Kasumi-1 (cell line): ENCODE measurements around the gene ABHD8.

Source experiments
- DNase-seq, 2 experiments: peaks; one replicate each; lab custom pipeline; 2025; lab: John Stamatoyannopoulos, UW

The ABHD8 gene

DNA sequence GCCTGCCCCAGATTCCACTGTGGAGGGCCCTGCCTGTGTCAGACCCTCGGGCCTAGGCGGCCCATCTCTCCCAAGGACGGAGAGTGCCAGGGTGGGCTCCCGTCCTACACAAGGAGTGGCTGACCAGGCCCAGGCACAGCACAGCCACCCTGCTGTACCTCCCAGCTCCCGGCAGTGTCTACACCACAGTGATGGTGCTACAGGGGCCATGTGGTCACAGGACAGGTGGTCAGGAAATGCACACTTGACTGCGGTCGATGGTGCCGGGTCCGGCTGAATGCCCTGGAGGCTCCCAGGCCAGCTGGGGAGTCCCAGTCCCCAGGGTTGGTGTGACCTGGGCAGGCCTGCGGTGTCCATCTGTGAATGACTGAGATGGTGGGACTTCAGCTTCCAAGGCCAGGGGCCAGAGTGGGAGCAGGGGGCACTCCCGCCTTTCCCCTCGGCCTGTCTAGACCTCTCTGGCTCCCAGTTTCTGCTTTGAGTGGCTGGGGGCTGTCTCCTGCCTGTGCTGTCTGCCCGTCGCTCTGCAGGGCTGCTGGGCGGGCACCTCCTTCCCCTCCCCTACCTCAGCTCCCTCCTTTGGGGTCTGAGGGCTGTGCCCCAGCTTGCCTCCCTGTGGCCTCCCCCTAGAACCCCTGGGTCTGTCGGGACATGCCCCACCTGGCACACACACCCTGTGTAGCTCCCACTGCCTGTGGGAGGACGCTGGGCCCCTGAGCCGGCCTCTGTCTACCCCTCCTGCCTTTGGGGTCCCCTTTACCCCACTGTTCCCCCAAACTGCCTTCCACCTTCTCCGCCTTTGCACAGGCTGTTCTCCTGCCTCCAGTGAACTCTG, 18.6 kb upstream of the ABHD8 start:
- no peak for DNase-seq

DNA sequence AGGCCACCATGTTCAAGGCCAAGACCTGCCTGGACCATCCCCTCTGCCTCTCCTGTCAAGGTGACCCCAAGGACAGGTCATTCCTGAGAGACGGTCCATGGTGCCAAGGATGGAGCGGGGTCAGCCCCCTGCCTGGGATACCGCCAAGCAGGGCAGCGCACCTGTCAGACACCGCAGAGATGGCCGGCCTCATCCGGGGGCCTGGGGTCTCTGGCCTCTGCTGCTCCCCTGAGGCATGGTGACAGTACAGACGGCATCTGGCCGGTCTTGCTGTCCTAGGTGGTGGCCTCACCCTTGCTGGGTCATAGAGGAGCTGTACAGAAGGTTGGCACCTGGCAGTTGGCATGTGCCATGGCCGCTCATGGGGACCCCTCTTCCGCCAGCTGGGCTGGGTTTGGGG, 17.2 kb upstream of the ABHD8 start:
- no peak for DNase-seq

DNA sequence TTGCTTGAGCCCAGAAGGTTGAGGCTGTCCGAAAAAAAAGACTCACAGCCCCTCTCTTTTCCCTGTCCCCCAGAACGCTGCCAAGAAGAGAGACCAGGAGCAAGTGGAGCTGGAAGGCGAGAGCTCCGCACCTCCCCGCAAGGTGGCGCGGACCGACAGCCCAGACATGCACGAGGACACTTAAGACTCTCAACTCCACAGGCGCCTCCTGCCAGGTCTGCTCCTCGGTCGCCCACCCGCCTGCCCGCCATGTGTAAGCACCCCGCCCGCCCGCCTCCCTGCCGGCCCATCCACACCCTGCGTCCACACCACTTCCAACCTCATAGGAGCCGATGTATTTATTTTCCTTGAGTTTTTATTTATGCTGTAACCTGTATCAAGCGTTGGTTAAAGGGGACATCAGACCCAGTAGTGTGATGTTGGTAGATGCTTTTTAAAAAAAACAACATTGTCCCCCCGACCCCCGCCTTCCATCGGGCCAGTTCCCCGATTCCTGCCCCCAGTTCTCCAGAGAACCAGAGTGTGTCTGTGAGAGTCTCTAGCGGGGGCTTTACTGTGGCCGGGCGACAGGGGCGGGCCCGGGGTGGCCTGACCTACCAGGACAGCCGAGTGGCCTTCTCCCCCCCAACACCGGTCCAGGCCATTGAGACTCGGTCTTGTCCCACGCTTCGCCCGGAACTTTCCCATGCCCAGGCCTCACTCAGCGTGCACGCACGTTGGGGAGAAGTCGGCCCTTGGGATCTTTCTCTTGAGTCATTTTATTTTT, 16.4 kb upstream of the ABHD8 start:
- DNase-seq: no peak

- DNase-seq: no peak
These were observed 15.7 kb upstream of the ABHD8 start for GRCh38 chr19:17318966-17319365.

GRCh38 chr19:17314007-17314593, 10.9 kb upstream of the ABHD8 start:
- no peak for DNase-seq

DNA sequence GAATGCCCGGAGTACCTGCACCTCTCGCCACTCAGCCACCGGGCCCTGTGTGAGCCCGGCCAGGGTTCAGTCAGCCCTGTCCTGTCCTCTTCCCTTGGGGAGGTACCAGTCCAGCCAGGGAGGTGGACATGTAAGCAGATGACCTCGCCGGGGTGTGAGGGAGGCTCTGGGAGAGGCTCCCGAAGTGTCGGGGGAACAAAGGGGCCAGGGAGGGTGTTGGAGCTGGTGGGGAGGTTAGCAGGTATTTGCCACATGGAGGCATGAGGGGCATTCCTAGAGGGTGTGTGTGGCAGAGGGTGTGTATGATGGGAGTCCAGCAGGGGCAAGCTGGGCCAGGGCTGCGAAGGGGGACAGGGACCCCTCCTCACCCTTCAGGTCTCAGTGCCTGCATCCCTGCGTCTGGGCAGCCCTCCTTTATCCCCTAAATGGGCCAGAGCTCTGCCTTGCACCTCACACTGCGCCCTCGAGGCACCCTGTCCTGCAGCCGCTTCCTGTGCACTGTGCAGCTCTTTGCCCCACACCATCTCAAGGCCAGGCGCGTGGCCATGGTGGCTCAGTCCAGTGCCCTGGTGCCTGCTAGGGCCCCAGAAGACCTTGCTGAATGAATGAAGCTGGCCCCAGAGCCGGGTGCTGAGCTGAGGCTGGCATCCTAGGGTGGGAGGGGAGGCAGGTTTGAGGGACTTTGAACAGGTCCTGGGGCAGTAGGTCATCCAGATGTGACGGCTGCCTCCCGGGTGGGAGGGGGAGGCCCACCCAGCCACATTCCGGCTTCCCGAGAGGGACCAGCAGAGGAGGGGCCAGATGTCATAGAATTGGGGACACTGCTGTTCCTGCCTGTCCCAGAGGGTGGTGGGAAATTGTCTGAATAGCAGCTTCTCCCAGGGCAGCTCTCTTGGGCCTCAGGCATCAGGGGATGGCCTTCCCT, 9.2 kb upstream of the ABHD8 start:
- DNase-seq: no peak

GRCh38 chr19:17311455-17312188, 8.4 kb upstream of the ABHD8 start:
- DNase-seq: no peak

DNA sequence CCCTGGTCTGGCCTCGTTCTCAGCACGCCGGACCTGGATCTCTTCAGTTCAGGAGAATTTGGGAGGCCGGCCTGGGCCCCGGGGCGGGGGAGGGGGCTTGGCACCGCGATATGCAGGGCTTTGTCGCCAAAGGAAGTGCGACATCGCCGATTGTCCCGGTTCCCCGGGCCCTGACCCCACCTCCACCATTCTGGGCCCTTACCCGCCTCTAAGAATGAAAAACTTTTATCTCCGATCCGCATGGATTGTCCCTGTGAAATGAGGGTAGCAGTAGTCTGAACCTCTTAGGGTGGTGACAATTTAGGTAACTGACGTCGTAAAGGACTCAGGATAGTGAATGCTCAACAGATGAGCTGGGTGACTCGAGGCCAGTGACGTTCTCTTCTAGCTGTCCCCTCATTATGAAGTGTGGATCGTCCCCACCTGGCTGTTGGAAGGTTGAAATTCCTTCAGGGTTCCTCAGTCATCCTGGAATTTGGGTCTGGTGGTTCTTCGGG, 6.8 kb upstream of the ABHD8 start:
- peak in 1 of 2 experiments; percentile 2 for DNase-seq

DNA sequence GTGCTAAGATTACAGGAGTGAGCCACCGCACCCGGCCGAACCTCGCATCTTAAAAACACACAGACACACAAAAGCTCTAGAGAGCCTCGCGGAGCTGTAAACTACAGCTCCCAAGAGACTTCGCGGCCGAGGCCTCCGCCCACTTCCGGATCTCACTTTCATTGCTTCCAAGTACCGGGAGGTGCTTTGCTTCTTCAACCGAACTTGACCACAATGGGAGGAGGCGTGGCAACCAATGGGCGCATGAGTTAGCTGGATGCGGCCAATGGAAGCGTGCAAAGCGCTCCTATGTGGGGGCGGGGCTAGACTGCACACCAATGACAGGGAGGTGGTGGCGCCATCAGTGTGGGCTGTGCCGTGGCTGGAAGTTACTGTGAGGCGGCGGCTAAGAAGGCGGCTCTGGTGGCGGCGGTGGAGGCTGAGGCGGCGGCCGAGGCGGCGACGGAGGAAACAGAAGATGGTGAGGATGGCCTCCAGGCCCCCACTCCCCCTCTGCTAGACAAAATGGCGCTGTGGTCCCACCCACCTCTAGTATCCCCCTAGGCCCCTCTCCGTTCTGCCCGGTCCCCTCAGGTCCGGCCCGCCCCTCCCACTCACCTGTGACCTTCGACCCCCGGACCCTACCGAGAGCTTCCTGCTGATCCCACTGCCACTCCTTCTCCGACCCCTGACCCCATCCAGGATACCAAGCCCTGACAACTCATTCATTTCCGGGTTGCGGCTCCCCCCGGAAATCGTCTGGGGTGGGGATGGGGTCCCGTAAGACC, 6.2 kb upstream of the ABHD8 start, which contains the start of gene DDA1:
Gene DDA1, plus strand, starts transcription at position 366 of the 767 bp plus-strand sequence. Its CDS starts 92 bp downstream, at position 458.
- peak; percentile 99 for DNase-seq

- no peak for DNase-seq
These were observed 4.7 kb upstream of the ABHD8 start for GRCh38 chr19:17307876-17308377.

DNA sequence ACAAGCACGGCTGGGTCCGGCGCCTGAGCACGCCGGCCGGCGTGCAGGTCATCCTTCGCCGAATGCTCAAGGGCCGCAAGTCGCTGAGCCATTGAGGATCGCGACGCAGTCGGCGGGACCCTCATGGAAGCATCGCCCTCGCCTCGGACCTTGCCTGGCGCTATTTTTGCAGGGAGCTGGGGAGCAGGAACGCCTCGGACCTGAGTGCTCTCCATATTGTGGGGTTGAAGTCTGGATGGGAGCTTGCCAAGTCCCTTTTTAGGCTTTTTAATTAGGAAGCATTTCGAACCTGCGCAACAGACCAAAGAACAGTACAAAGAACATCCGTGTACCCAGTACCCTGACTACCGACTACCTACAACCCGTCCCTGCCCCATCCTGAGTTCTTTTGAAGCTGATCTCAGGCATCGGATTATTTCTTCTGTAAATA, 3.1 kb upstream of the ABHD8 start:
- peak; percentile 17 to 34 for DNase-seq

- peak; percentile 98 for DNase-seq
These were observed 2.5 kb upstream of the ABHD8 start, which contains the start of gene MRPL34 for GRCh38 chr19:17305517-17306284. TSS of gene MRPL34 (plus strand) at chr19:17305872. CDS start at chr19:17305893, 21 bp downstream.

DNA sequence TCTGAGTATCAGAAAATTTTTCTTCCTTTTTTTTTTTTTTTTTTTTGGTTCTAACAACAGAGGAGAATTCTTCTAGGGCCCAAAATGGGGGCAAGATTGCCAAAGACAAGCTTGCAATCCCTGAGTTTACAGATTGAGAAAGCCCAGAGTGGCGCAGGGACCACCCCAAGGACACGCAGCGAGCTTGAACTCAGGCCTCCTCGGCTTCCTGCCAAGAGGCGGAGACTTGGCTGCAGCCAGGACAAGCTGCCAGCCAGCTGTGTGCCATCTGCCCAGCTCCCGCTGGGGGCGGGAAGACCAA, 1.9 kb upstream of the ABHD8 start:
- no peak for DNase-seq

- no peak for DNase-seq
These were observed 1.4 kb upstream of the ABHD8 start for GRCh38 chr19:17304386-17305215.

DNA sequence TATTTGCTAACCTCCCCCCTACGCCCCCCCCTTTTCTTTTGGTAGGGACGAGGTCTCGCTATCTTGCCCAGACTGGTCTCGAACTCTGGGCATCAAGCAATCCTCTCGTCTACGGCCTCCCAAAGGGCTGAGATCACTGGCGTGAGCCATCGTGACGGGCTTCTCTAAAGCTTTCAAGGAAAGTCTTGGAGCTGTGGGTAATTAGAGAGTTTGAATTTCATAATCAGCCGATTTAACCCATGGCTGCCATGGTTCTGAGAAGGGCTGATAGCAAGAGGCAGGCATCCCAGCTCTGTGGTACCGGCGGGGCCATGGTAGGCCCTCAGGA, 679 bp upstream of the ABHD8 start:
- DNase-seq: no peak

GRCh38 chr19:17302391-17303166, 646 bp downstream of the ABHD8 start:
- peak; percentile 76 to 81 for DNase-seq

- no peak for DNase-seq
These were observed 2.1 kb downstream of the ABHD8 start for GRCh38 chr19:17300992-17301619.
